ENCODE results near the gene KRT36. TPM values are rescaled to one million over a fixed set of nuclear protein-coding genes. Genes with fewer than 3 reads are reported as not detected.

KRT36 gene
- total RNA-seq, 1 experiment from 2014 or later, result not detected

DNA sequence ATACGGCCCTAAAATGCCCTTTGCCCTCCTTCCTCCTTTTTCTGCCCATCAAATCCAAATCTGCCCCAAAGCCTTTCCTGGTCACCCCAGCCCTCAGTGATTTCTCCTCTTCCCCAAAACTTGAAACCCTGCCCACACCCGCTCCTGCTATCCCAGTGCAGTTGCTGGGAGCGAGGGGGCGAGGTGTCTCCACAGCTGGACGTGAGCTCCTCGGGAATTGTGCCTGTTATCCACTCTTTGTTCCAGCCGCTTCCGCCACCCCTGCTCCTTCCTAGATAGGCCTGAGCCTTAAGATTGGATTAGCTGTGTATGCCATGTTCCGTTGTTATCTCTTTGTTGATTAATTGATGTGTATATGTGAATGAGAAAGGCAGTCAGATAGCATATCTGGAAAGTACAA is 6.2 kb downstream of the KRT36 start:
- TF ChIP-seq, protein P1, sequence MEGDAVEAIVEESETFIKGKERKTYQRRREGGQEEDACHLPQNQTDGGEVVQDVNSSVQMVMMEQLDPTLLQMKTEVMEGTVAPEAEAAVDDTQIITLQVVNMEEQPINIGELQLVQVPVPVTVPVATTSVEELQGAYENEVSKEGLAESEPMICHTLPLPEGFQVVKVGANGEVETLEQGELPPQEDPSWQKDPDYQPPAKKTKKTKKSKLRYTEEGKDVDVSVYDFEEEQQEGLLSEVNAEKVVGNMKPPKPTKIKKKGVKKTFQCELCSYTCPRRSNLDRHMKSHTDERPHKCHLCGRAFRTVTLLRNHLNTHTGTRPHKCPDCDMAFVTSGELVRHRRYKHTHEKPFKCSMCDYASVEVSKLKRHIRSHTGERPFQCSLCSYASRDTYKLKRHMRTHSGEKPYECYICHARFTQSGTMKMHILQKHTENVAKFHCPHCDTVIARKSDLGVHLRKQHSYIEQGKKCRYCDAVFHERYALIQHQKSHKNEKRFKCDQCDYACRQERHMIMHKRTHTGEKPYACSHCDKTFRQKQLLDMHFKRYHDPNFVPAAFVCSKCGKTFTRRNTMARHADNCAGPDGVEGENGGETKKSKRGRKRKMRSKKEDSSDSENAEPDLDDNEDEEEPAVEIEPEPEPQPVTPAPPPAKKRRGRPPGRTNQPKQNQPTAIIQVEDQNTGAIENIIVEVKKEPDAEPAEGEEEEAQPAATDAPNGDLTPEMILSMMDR (conservative IDR thresholded peaks at IDR 0.05; ENCODE audit: low read depth, low read length), result no peak
- TF ChIP-seq EZH2 (IDR thresholded peaks at IDR 0.05; ENCODE audit: low read length, unreplicated experiment), result no peak
- no peak for TF ChIP-seq EZH2phosphoT487 (IDR thresholded peaks at IDR 0.05; ENCODE audit: borderline replicate concordance, low read length)
- no peaks in the 10 kb centered on the region for H4K20me1 ChIP-seq (ENCODE audit: low read length)
- H3K4me1 ChIP-seq (ENCODE audit: insufficient read depth, low read length), result peaks cover 6% of the 10 kb centered on the region; the same call in 1 of the 2 replicates
- H3K36me3 ChIP-seq (ENCODE audit: low read depth, low read length), result no peaks in the 10 kb centered on the region
- no peak overlapping the region for H3K27ac ChIP-seq (ENCODE audit: low read length)
- intact Hi-C loops (cut with micrococcal nuclease), result no loop called here
- DNase-seq (no peak), ATAC-seq (no peak)
- no peak overlapping the region for H2AFZ ChIP-seq (ENCODE audit: low read length)
- BruUV-seq (replicated peaks), result no TSS peak
- H3K9ac ChIP-seq (ENCODE audit: low read length), result no peak overlapping the region
- ChIA-PET CTCF (no interaction called here), POLR2A (ENCODE audit: unreplicated experiment) (no interaction called here)
- no peaks in the 10 kb centered on the region for H3F3A ChIP-seq (ENCODE audit: low read length, unreplicated experiment)
- H3K9me2 ChIP-seq (replicated peaks; ENCODE audit: low read length), result no peaks in the 10 kb centered on the region
- H3K9me3 ChIP-seq (ENCODE audit: low read length), result no peaks in the 10 kb centered on the region
- no peak overlapping the region for H3K4me3 ChIP-seq (ENCODE audit: low read length)
- no peak overlapping the region for H3K4me2 ChIP-seq (ENCODE audit: low read length)
- no peaks in the 10 kb centered on the region for H3K27me3 ChIP-seq (ENCODE audit: low read length)
- H3K79me2 ChIP-seq (ENCODE audit: low read length), result no peaks in the 10 kb centered on the region

DNA sequence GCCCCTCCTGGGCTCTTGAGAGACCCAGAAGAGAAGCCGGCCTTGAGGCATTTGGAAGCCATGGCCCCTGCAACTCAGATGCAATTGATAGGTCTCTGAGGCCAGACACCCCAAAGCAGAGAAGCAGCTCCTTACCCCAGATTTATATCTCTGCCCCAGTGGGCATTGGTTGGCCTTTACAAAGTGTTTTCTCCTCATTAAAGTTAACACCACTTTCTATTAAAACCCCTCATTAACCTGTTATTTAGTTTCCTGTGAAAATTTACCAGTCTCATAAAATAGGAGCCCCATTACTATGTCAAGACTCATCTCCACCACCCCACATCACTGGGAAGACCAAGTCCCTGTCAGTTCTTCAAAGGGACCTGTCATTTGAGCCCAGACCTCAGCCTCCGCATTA is 8.7 kb downstream of the KRT36 start, which contains the start of gene KRT35:
Gene KRT35, minus strand, starts transcription at position 116 of the 400 bp plus-strand sequence. Its CDS starts 54 bp downstream, at position 62.
- Histone ChIP-seq H3K79me2 (ENCODE audit: low read length) (no peaks in the 10 kb centered on the region), H3F3A (ENCODE audit: low read length, unreplicated experiment) (no peaks in the 10 kb centered on the region), H3K4me1 (ENCODE audit: insufficient read depth, low read length) (peaks cover 6% of the 10 kb centered on the region; the same call in 1 of the 2 replicates), H3K27ac (ENCODE audit: low read length) (no peak within 1 kb of the TSS), H3K4me3 (ENCODE audit: low read length) (no peak within 1 kb of the TSS), H3K9me2 (replicated peaks; ENCODE audit: low read length) (no peaks in the 10 kb centered on the region), H4K20me1 (ENCODE audit: low read length) (no peaks in the 10 kb centered on the region), H3K4me2 (ENCODE audit: low read length) (no peak within 1 kb of the TSS), H3K9me3 (ENCODE audit: low read length) (no peaks in the 10 kb centered on the region), H3K36me3 (ENCODE audit: low read depth, low read length) (no peaks in the 10 kb centered on the region), H2AFZ (ENCODE audit: low read length) (no peak within 1 kb of the TSS), H3K9ac (ENCODE audit: low read length) (no peak within 1 kb of the TSS), H3K27me3 (ENCODE audit: low read length) (no peaks in the 10 kb centered on the region)
- CTCF ChIA-PET, result no interaction called here
- no TSS peak for BruUV-seq (replicated peaks)
- POLR2A ChIA-PET (ENCODE audit: unreplicated experiment), result no interaction called here
- ATAC-seq, result no peak
- no peak for TF ChIP-seq EZH2 (IDR thresholded peaks at IDR 0.05; ENCODE audit: low read length, unreplicated experiment)
- TF ChIP-seq EZH2phosphoT487 (IDR thresholded peaks at IDR 0.05; ENCODE audit: borderline replicate concordance, low read length), result no peak
- TF ChIP-seq, protein P1 (conservative IDR thresholded peaks at IDR 0.05; ENCODE audit: low read depth, low read length), result no peak
- no peak for DNase-seq
- intact Hi-C loops (cut with micrococcal nuclease), result no loop called here

DNA sequence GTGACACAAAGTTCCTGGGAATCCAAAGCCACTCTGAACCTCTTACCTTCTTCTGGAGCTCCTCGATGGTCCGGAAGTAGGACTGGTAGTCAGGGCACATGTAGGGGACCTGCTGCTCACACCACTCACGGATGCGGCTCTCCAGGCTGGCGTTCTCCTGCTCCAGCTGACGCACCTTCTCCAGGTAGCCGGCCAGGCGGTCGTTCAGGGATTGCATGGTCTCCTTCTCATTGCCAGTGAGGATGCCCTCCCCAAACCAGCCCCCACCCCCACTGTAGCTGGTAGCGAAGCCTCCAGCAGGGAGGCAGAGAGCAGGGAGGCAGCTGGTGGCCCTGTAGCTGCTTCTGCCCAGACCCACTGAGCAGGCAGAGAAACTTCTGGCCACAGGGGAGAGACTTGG is 9.1 kb downstream of the KRT36 start:
- CTCF ChIA-PET, result no interaction called here
- no peaks in the 10 kb centered on the region for H3K36me3 ChIP-seq (ENCODE audit: low read depth, low read length)
- no peak for ATAC-seq

More for the DNA sequence above, 9.1 kb downstream of the KRT36 start:
- TF ChIP-seq EZH2 (IDR thresholded peaks at IDR 0.05; ENCODE audit: low read length, unreplicated experiment), result no peak
- TF ChIP-seq EZH2phosphoT487 (IDR thresholded peaks at IDR 0.05; ENCODE audit: borderline replicate concordance, low read length), result no peak
- TF ChIP-seq, protein P1 (conservative IDR thresholded peaks at IDR 0.05; ENCODE audit: low read depth, low read length), result no peak
- peaks cover 6% of the 10 kb centered on the region; the same call in 1 of the 2 replicates for H3K4me1 ChIP-seq (ENCODE audit: insufficient read depth, low read length)
- no peak for DNase-seq
- H3K9me3 ChIP-seq (ENCODE audit: low read length), result no peaks in the 10 kb centered on the region
- H3K9me2 ChIP-seq (replicated peaks; ENCODE audit: low read length), result no peaks in the 10 kb centered on the region
- H3K9ac ChIP-seq (ENCODE audit: low read length), result no peak overlapping the region
- no peak overlapping the region for H2AFZ ChIP-seq (ENCODE audit: low read length)
- H3K4me2 ChIP-seq (ENCODE audit: low read length), result no peak overlapping the region
- intact Hi-C loops (cut with micrococcal nuclease), result no loop called here
- POLR2A ChIA-PET (ENCODE audit: unreplicated experiment), result no interaction called here
- BruUV-seq (replicated peaks), result no TSS peak
- H3K27ac ChIP-seq (ENCODE audit: low read length), result no peak overlapping the region
- no peaks in the 10 kb centered on the region for H3K79me2 ChIP-seq (ENCODE audit: low read length)
- H3K4me3 ChIP-seq (ENCODE audit: low read length), result no peak overlapping the region
- no peaks in the 10 kb centered on the region for H3K27me3 ChIP-seq (ENCODE audit: low read length)
- no peaks in the 10 kb centered on the region for H4K20me1 ChIP-seq (ENCODE audit: low read length)
- H3F3A ChIP-seq (ENCODE audit: low read length, unreplicated experiment), result no peaks in the 10 kb centered on the region
